ENCODE results near the gene CHST9. TPM values are rescaled to one million over a fixed set of nuclear protein-coding genes. Genes with fewer than 3 reads are reported as not detected.
"Not testable (repeated sequence)": the region's sequence is repeated elsewhere in the genome, so short reads cannot be mapped to it uniquely, and the experiment has no call there.

The CHST9 gene
- 1.0 TPM for polyA plus RNA-seq (2013, experiment 1 of 2)
- 2.1 TPM for polyA plus RNA-seq (2013, experiment 2 of 2)

GRCh38 chr18:27185025-27185763, at the start of gene CHST9:
TSS of gene CHST9 (minus strand) at chr18:27185308. CDS start at chr18:27142809, 42,499 bp downstream.
- no peaks in the 10 kb centered on the region for H3K9me3 ChIP-seq (ENCODE audit: control insufficient read depth, low read length)
- 0% methylated on average over 5 to 19 of the region's 67 CpGs for WGBS, 2 experiments (ENCODE audit: insufficient coverage in 2 of 2)
- H3K4me1 ChIP-seq (ENCODE audit: control insufficient read depth, insufficient read depth, low read length, poor library complexity, severe bottlenecking) = no peaks in the 10 kb centered on the region
- H3K27ac ChIP-seq (ENCODE audit: low read depth, low read length, severe bottlenecking) = no peak within 1 kb of the TSS
- no peaks in the 10 kb centered on the region for H3K36me3 ChIP-seq (ENCODE audit: control insufficient read depth, insufficient read depth, low read length)
- H3K4me3 ChIP-seq (ENCODE audit: extremely low read depth, insufficient read depth, low read length, poor library complexity, severe bottlenecking) = peak within 1 kb of the TSS; percentile 42

- H3K36me3 ChIP-seq (ENCODE audit: control insufficient read depth, insufficient read depth, low read length); H3K4me1 ChIP-seq (ENCODE audit: control insufficient read depth, insufficient read depth, low read length, poor library complexity, severe bottlenecking); H3K4me3 ChIP-seq (ENCODE audit: extremely low read depth, insufficient read depth, low read length, poor library complexity, severe bottlenecking); H3K9me3 ChIP-seq (ENCODE audit: control insufficient read depth, low read length); H3K27ac ChIP-seq (ENCODE audit: low read depth, low read length, severe bottlenecking): not testable (repeated sequence)
- 37 to 45% methylated on average over 4 to 6 of the region's 6 CpGs for WGBS, 2 experiments (ENCODE audit: insufficient coverage in 2 of 2)
These were observed 47.2 kb upstream of the CHST9 start for GRCh38 chr18:27232355-27232754.

GRCh38 chr18:27231671-27232070, 46.6 kb upstream of the CHST9 start:
- not testable (repeated sequence) for H3K4me1 ChIP-seq (ENCODE audit: control insufficient read depth, insufficient read depth, low read length, poor library complexity, severe bottlenecking); H3K36me3 ChIP-seq (ENCODE audit: control insufficient read depth, insufficient read depth, low read length); H3K4me3 ChIP-seq (ENCODE audit: extremely low read depth, insufficient read depth, low read length, poor library complexity, severe bottlenecking); H3K9me3 ChIP-seq (ENCODE audit: control insufficient read depth, low read length); H3K27ac ChIP-seq (ENCODE audit: low read depth, low read length, severe bottlenecking)
- WGBS, 2 experiments (ENCODE audit: insufficient coverage in 2 of 2) = 17 to 51% methylated on average over 2 to 4 of the region's 6 CpGs

GRCh38 chr18:27231221-27231620, 46.1 kb upstream of the CHST9 start:
- H3K36me3 ChIP-seq (ENCODE audit: control insufficient read depth, insufficient read depth, low read length); H3K4me1 ChIP-seq (ENCODE audit: control insufficient read depth, insufficient read depth, low read length, poor library complexity, severe bottlenecking); H3K9me3 ChIP-seq (ENCODE audit: control insufficient read depth, low read length); H3K27ac ChIP-seq (ENCODE audit: low read depth, low read length, severe bottlenecking); H3K4me3 ChIP-seq (ENCODE audit: extremely low read depth, insufficient read depth, low read length, poor library complexity, severe bottlenecking): not testable (repeated sequence)
- WGBS, 2 experiments (ENCODE audit: insufficient coverage in 2 of 2) = 74 to 76% methylated on average over 3 to 4 of the region's 5 CpGs

GRCh38 chr18:27227721-27228120, 42.6 kb upstream of the CHST9 start:
- no CpG with 5 or more reads among the region's 1 CpG for WGBS, 2 experiments (ENCODE audit: insufficient coverage in 2 of 2)
- no peak overlapping the region for H3K4me3 ChIP-seq (ENCODE audit: extremely low read depth, insufficient read depth, low read length, poor library complexity, severe bottlenecking)
- H3K9me3 ChIP-seq (ENCODE audit: control insufficient read depth, low read length) = no peaks in the 10 kb centered on the region
- H3K36me3 ChIP-seq (ENCODE audit: control insufficient read depth, insufficient read depth, low read length) = no peaks in the 10 kb centered on the region
- H3K27ac ChIP-seq (ENCODE audit: low read depth, low read length, severe bottlenecking) = no peak overlapping the region
- H3K4me1 ChIP-seq (ENCODE audit: control insufficient read depth, insufficient read depth, low read length, poor library complexity, severe bottlenecking) = peaks cover 13% of the 10 kb centered on the region

GRCh38 chr18:27226556-27227075, 41.5 kb upstream of the CHST9 start:
- H3K36me3 ChIP-seq (ENCODE audit: control insufficient read depth, insufficient read depth, low read length) = no peaks in the 10 kb centered on the region

GRCh38 chr18:27225947-27226481, 40.9 kb upstream of the CHST9 start:
- peaks cover 13% of the 10 kb centered on the region for H3K4me1 ChIP-seq (ENCODE audit: control insufficient read depth, insufficient read depth, low read length, poor library complexity, severe bottlenecking)
- H3K27ac ChIP-seq (ENCODE audit: low read depth, low read length, severe bottlenecking) = peak overlapping the region; percentile 17
- H3K36me3 ChIP-seq (ENCODE audit: control insufficient read depth, insufficient read depth, low read length) = no peaks in the 10 kb centered on the region
- no peaks in the 10 kb centered on the region for H3K9me3 ChIP-seq (ENCODE audit: control insufficient read depth, low read length)
- WGBS, 2 experiments (ENCODE audit: insufficient coverage in 2 of 2) = 89 to 93% methylated on average over 6 of the region's 7 CpGs
- H3K4me3 ChIP-seq (ENCODE audit: extremely low read depth, insufficient read depth, low read length, poor library complexity, severe bottlenecking) = no peak overlapping the region

More at GRCh38 chr18:27226556-27227075, 41.5 kb upstream of the CHST9 start:
- Histone ChIP-seq H3K4me3 (ENCODE audit: extremely low read depth, insufficient read depth, low read length, poor library complexity, severe bottlenecking) (no peak overlapping the region), H3K4me1 (ENCODE audit: control insufficient read depth, insufficient read depth, low read length, poor library complexity, severe bottlenecking) (peaks cover 13% of the 10 kb centered on the region), H3K27ac (ENCODE audit: low read depth, low read length, severe bottlenecking) (peak overlapping the region; percentile 17), H3K9me3 (ENCODE audit: control insufficient read depth, low read length) (no peaks in the 10 kb centered on the region)
- 86 to 100% methylated on average over 1 of the region's 5 CpGs for WGBS, 2 experiments (ENCODE audit: insufficient coverage in 2 of 2)

- 26 to 37% methylated on average over 3 to 4 of the region's 4 CpGs for WGBS, 2 experiments (ENCODE audit: insufficient coverage in 2 of 2)
These were observed 38.6 kb upstream of the CHST9 start for GRCh38 chr18:27223526-27224291.

GRCh38 chr18:27214831-27215230, 29.7 kb upstream of the CHST9 start:
- Histone ChIP-seq H3K4me1 (ENCODE audit: control insufficient read depth, insufficient read depth, low read length, poor library complexity, severe bottlenecking) (no peaks in the 10 kb centered on the region), H3K27ac (ENCODE audit: low read depth, low read length, severe bottlenecking) (no peak overlapping the region), H3K9me3 (ENCODE audit: control insufficient read depth, low read length) (no peaks in the 10 kb centered on the region), H3K36me3 (ENCODE audit: control insufficient read depth, insufficient read depth, low read length) (no peaks in the 10 kb centered on the region), H3K4me3 (ENCODE audit: extremely low read depth, insufficient read depth, low read length, poor library complexity, severe bottlenecking) (no peak overlapping the region)
- 100% methylated on average over 1 of the region's 1 CpG; no CpG with 5 or more reads in 1 of the 2 experiments for WGBS, 2 experiments (ENCODE audit: insufficient coverage in 2 of 2)

More at GRCh38 chr18:27223526-27224291, 38.6 kb upstream of the CHST9 start:
- peaks cover 13% of the 10 kb centered on the region for H3K4me1 ChIP-seq (ENCODE audit: control insufficient read depth, insufficient read depth, low read length, poor library complexity, severe bottlenecking)
- no peak overlapping the region for H3K27ac ChIP-seq (ENCODE audit: low read depth, low read length, severe bottlenecking)
- H3K4me3 ChIP-seq (ENCODE audit: extremely low read depth, insufficient read depth, low read length, poor library complexity, severe bottlenecking) = no peak overlapping the region
- no peaks in the 10 kb centered on the region for H3K36me3 ChIP-seq (ENCODE audit: control insufficient read depth, insufficient read depth, low read length)
- no peaks in the 10 kb centered on the region for H3K9me3 ChIP-seq (ENCODE audit: control insufficient read depth, low read length)

GRCh38 chr18:27213123-27213717, 28.1 kb upstream of the CHST9 start:
- H3K4me3 ChIP-seq (ENCODE audit: extremely low read depth, insufficient read depth, low read length, poor library complexity, severe bottlenecking) = no peak overlapping the region
- H3K4me1 ChIP-seq (ENCODE audit: control insufficient read depth, insufficient read depth, low read length, poor library complexity, severe bottlenecking) = no peaks in the 10 kb centered on the region
- no CpG with 5 or more reads among the region's 1 CpG for WGBS, 2 experiments (ENCODE audit: insufficient coverage in 2 of 2)

More at GRCh38 chr18:27213123-27213717, 28.1 kb upstream of the CHST9 start:
- Histone ChIP-seq H3K27ac (ENCODE audit: low read depth, low read length, severe bottlenecking) (no peak overlapping the region), H3K9me3 (ENCODE audit: control insufficient read depth, low read length) (no peaks in the 10 kb centered on the region), H3K36me3 (ENCODE audit: control insufficient read depth, insufficient read depth, low read length) (no peaks in the 10 kb centered on the region)
